GM13977 (cell line): ENCODE results near the gene MARS1.
"Not testable (repeated sequence)": the region's sequence is repeated elsewhere in the genome, so short reads cannot be mapped to it uniquely, and the experiment has no call there.

ENCODE experiments used
- DNase-seq: peaks from one replicate; pipeline ENCODE4 v3.0.0; 2012; ENCODE audit warnings: low spot score
- in situ Hi-C: fragments of 300-500 bp; cut with MboI; formaldehyde crosslinking; loops from one replicate; pipeline ENCODE4 v1.12.0; 2022; ENCODE audit warnings: low sequenced_read_pairs, low pct_unique_long_range_greater_than_20kb, mixed read lengths, inconsistent platforms; ENCODE audit not compliant: unreplicated experiment
- TF ChIP-seq, protein P1 (sequence below): IDR thresholded peaks from 2 replicates; pipeline ENCODE4 v1.5.1; 2012; ENCODE audit warnings: mild to moderate bottlenecking, control low read depth; ENCODE audit not compliant: insufficient read depth; ENCODE audit errors: extremely low read depth, missing control alignments

The MARS1 gene

DNA sequence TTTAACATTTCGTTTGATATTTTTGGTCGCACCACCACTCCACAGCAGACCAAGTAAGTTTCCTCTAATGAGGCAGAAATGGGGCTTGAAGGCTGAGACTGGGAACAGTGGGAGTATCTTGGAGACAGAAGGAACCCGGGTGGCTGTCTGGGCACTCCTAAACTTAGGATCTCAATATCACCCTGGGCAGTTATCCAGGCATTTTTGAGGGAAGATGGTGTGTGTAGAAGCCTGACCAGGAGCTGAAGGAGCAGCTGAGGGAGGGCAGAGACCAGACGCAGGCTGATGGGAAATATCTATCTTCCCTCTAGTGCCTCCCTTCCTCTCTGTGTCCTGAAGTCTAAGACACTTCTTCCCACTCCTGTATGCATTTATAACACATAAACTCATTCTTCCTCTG is 10.7 kb downstream of the MARS1 start:
- in situ Hi-C loops: no loop called here
- DNase-seq: no peak
- TF ChIP-seq, protein P1, sequence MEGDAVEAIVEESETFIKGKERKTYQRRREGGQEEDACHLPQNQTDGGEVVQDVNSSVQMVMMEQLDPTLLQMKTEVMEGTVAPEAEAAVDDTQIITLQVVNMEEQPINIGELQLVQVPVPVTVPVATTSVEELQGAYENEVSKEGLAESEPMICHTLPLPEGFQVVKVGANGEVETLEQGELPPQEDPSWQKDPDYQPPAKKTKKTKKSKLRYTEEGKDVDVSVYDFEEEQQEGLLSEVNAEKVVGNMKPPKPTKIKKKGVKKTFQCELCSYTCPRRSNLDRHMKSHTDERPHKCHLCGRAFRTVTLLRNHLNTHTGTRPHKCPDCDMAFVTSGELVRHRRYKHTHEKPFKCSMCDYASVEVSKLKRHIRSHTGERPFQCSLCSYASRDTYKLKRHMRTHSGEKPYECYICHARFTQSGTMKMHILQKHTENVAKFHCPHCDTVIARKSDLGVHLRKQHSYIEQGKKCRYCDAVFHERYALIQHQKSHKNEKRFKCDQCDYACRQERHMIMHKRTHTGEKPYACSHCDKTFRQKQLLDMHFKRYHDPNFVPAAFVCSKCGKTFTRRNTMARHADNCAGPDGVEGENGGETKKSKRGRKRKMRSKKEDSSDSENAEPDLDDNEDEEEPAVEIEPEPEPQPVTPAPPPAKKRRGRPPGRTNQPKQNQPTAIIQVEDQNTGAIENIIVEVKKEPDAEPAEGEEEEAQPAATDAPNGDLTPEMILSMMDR: no peak

DNA sequence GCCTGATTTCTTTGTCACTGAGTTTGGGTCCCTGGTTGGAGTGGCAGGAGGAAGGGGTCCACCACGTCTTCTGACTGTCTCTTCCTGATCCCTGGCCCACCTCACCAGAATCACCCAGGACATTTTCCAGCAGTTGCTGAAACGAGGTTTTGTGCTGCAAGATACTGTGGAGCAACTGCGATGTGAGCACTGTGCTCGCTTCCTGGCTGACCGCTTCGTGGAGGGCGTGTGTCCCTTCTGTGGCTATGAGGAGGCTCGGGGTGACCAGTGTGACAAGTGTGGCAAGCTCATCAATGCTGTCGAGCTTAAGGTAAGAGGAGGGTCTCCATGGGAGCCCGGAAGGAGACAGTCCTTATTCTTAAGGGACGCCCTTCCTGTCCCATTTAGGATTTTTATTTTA is 12.3 kb downstream of the MARS1 start:
- in situ Hi-C loops: no loop called here
- TF ChIP-seq, protein P1: no peak
- no peak for DNase-seq

DNA sequence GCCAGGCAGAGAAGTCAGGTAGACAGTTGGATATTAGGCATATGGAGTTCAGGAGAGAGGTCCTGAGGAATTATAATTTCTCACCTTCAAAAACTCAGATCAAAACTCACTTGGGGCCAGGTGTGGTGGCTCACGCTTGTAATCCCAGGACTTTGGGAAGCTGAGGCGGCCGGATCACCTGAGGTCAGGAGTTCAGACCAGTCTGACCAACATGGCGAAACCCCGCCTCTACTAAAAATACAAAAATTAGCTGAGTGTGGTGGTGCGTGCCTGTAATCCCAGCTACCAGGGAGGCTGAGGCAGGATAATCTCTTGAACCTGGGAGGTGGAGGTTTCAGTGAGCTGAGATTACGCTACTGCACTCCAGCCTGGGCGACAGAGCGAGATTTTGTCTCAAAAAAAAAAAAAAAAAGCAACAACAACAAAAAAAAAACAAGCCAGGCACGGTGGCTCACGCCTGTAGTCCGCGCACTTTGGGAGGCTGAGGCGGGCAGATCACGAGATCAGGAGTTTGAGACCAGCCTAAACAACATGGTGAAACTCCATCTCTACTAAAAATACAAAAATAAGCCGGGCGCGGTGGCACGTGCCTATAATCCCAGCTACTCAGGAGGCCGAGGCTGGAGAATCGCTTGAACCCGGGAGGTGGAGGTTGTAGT is 14.6 kb downstream of the MARS1 start:
- DNase-seq, in situ Hi-C loops: not testable (repeated sequence)

DNA sequence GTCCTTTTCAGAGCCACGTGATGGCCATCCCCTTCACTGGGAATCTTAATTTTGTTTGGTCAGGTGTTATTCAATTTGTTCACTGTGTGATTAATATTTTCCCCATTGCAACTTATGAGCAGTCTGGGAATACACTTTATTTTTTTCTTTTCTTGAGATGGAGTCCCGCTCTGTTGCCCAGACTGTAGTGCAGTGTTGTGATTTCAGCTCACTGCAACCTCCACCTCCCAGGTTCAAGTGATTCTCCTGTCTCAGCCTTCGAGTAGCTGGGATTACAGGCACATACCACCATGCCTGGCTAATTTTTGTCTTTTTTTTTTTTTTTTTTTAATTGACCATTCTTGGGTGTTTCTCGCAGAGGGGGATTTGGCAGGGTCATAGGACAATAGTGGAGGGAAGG is 18.7 kb downstream of the MARS1 start:
- in situ Hi-C loops, DNase-seq: not testable (repeated sequence)

DNA sequence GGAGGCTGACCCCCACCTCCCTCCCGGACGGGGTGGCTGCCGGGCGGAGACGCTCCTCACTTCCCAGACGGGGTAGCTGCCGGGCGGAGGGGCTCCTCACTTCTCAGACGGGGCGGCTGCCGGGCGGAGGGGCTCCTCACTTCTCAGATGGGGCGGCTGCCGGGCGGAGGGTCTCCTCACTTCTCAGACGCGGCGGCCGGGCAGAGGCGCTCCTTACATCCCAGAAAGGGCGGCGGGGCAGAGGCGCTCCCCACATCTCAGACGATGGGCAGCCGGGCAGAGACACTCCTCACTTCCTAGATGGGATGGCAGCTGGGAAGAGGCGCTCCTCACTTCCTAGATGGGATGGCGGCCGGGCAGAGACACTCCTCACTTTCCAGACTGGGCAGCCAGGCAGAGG is 19.9 kb downstream of the MARS1 start:
- in situ Hi-C loops, DNase-seq: not testable (repeated sequence)

DNA sequence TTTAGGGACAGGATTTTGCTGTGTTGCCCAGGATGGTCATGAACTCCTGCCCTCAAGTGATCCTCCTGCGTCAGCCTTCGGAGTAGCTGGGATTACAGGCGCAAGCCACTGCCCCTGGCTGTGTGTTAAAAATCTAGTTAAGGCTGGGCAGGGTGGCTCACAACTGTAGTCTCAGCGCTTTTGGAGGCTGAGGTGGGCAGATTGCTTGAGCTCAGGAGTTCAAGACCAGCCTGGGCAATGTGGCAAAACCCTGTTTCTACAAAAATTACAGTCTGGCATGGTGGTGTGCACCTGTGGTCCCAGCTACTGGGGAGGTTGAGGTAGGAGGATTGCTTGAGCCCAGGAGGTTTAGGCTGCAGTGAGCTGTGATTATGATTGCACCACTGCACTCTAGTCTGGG is 23.3 kb downstream of the MARS1 start:
- in situ Hi-C loops: no loop called here
- no peak for DNase-seq
- TF ChIP-seq, protein P1: no peak

DNA sequence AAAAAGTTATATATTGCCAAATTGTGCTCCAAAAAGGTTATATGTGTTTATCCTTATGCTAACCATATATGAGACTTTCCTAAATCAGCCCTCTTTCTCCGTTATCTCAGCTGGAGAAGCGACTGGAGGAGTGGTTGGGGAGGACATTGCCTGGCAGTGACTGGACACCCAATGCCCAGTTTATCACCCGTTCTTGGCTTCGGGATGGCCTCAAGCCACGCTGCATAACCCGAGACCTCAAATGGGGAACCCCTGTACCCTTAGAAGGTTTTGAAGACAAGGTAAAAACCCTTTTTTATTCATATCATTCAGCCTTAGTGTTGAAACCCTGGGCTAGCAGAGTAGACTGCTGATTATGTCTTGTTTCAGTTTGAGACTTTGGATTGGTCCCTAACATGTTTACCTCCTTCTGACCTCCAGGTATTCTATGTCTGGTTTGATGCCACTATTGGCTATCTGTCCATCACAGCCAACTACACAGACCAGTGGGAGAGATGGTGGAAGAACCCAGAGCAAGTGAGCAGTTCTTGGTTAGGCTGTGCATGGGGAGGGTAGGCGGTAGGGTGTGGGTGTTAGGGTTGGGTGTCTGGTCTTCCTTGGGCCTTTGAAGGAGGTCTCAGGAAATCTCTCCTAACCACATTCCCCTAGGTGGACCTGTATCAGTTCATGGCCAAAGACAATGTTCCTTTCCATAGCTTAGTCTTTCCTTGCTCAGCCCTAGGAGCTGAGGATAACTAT is 23.9 kb downstream of the MARS1 start:
- TF ChIP-seq, protein P1: no peak
- in situ Hi-C loops: no loop called here
- no peak for DNase-seq

DNA sequence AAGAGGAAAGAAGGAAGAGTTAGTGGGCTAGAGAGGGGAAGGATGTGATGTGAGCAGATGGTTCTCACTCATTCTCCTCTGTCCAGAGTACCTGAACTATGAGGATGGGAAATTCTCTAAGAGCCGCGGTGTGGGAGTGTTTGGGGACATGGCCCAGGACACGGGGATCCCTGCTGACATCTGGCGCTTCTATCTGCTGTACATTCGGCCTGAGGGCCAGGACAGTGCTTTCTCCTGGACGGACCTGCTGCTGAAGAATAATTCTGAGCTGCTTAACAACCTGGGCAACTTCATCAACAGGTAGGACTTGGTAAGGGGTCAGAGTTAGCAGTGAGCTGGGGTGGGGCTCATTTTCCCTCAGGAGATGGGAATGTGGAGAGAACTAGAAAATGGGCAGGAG is 24.8 kb downstream of the MARS1 start:
- TF ChIP-seq, protein P1: no peak
- in situ Hi-C loops: no loop called here
- no peak for DNase-seq
